ENCODE results near the gene ATG9A. TPM values are rescaled to one million over a fixed set of nuclear protein-coding genes. Genes with fewer than 3 reads are reported as not detected.

ATG9A gene
- total RNA-seq, 1 donor from 2014 or later = 45.8 TPM

- ATAC-seq (peak; percentile 7), DNase-seq (ENCODE audit: low spot score) (no peak)
Observed at GRCh38 chr2:219252900-219253752, 23.7 kb upstream of the ATG9A start, which contains the start of gene TUBA4B. Gene TUBA4B, plus strand, starts transcription at chr2:219253243. Its CDS starts 165 bp downstream, at chr2:219253408.

DNA sequence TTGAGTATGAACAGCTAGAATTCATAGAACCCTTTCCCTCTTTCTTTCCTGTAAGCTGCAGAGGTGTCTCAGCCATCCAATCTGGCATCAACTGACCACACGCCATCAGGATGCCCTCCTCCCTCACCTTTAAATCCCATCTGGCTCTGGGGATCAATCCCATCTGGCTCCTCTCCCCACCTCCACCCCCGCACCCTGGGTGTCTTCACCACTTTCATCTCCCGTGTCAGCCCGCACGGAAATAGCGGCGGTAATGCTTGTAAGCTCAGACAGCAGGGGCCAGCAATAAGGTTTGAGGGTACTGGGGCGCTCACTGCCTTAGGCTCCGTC is 23.1 kb upstream of the ATG9A start:
- DNase-seq (ENCODE audit: low spot score) = no peak
- ATAC-seq = no peak

DNA sequence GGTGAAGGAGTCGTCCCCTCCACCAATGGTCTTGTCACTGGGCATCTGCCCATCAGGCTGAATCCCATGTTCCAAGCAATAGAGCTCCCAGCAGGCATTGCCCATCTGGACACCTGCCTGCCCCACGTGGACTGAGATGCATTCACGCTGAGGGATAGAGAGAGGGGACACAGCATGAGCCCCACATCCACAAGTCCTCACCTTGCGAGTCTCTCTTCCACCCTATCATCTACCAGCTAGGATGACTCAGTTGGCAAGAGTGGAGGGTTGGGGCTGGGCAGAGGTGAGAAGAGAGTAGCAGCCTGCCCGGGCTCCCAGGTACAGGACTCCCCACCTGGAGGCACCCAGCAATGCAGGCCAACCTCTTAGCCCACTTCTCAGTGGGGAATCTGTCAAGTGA is 22.6 kb upstream of the ATG9A start:
- no peak for DNase-seq (ENCODE audit: low spot score)
- ATAC-seq = no peak

GRCh38 chr2:219251656-219252055 is 22.2 kb upstream of the ATG9A start:
- DNase-seq (ENCODE audit: low spot score) = no peak

DNA sequence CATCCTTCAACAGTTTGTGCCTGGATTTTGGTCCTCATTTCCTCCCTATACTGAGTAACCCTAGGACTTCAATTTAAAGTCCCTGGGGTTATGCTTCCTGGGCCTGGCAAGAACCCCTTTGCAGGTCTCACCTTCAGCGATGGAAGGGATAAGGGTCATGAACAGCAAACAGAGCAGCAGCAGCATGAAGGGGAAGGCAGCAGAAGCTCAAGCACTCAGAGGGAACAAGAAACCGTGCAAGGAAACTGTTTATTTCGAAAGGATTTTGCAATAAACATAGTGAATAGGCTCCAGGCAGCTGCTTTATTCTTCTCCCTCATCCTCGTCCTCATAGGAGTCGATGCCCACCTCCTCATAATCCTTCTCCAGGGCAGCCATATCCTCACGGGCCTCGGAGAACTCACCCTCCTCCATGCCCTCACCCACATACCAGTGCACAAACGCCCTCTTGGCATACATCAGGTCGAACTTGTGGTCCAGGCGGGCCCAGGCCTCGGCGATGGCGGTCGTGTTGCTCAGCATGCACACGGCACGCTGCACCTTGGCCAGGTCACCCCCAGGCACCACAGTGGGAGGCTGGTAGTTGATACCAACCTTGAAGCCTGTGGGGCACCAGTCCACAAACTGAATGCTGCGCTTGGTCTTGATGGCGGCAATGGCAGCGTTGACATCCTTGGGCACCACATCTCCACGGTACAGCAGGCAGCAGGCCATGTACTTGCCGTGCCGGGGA is 20.8 kb upstream of the ATG9A start:
- no peak for DNase-seq (ENCODE audit: low spot score)
- ATAC-seq = no peak

More at GRCh38 chr2:219251656-219252055, 22.2 kb upstream of the ATG9A start:
- ATAC-seq = no peak

DNA sequence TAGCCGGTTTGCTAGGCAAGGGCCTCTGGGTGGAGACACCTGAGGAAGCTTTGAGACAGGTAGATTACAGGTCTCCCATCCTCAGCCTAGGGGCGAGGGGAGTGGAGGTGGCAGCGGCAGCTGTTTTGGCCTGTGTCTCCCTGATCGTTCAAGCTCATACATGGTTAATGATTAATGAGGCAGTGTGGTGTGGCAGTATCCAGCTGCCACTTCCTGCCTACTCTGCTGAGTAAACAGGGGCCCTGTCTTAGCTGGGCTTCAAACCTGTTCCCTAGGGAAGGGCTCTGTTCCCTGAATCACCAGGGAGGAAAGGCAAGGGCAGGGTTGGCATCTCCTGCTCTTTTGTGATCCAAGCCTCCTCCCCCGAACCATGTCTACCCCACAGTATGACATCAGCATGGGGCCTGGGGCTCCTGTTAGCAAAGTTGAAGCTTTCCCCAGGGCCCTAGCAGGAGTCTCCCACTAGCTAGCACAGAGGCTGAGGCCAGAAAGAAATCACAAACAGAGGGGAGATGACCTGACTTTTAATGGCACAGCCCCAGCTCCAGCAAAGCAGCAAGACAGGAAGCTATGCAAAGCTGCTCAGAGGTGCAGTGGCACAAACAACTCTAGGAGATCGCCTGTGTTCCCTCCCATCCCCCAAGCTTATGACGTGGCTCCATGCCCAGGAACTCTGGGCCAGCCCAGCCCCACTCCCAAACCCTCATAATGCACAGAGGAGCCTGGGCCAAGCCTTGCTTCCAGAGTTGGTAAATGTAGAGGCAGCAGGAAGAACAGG is 20.0 kb upstream of the ATG9A start:
- DNase-seq (ENCODE audit: low spot score) (peak; percentile 91), ATAC-seq (peak; percentile 71)

GRCh38 chr2:219248845-219249202 is 19.4 kb upstream of the ATG9A start:
- DNase-seq (ENCODE audit: low spot score) (no peak), ATAC-seq (no peak)

DNA sequence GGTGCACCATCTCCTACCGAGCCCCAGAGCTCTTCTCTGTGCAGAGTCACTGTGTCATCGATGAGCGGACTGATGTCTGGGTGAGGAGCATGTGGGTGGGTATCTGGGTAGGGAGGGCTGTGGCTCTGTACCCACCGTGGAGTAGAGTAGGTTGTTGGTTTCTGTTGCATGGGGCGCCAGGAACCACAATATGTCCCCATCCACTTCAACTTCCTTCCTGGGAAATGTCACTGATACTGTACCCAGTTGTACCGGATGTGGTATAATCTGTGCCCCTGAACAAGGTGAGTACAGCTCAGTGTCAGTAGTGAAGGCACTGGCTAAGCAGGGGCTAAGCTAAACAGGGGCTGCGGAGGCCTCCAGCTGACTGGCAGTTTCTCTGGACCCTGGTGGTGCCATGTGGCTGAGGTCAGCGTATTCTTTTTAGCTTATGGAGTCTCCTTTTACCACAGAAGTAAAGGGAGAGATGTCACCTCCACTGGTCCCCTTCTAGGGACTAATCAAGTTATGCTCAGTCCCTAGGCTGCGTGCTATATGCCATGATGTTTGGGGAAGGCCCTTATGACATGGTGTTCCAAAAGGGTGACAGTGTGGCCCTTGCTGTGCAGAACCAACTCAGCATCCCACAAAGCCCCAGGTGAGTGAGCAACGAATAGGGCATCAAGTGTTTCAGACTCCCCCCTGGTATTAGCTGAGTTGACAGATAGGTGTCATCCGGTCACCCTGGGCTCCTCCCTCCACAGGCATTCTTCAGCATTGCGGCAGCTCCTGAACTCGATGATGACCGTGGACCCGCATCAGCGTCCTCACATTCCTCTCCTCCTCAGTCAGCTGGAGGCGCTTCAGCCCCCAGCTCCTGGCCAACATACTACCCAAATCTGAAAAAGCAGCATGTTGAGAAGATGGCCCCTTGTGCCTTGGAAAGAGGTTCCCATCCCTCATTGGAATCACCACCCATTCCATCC is 18.5 kb upstream of the ATG9A start:
- no peak for ATAC-seq
- no peak for DNase-seq (ENCODE audit: low spot score)

GRCh38 chr2:219246559-219246958 is 17.1 kb upstream of the ATG9A start:
- DNase-seq (ENCODE audit: low spot score) (no peak), ATAC-seq (no peak)

DNA sequence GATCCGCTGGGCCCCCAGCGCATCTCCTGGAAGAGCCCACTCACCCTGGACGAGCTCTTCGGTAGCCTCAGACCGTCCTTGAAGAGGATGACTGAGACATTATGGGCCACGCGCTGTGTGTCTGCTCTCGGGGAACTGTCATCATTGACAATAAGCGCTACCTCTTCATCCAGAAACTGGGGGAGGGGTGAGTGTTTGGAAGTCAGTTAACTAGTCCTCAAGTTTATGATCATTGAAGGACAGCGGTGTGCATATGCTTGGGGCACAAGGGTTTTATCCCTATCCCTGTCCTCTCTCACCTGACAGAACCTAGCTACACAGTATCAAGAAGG is 16.4 kb upstream of the ATG9A start:
- DNase-seq (ENCODE audit: low spot score) (no peak), ATAC-seq (no peak)

- peak; percentile 75 for ATAC-seq
Observed at GRCh38 chr2:219245148-219245898, 15.9 kb upstream of the ATG9A start, which contains the start of the genes GLB1L and STK16. Gene GLB1L, minus strand, starts transcription at chr2:219245444. Its CDS starts 1,871 bp downstream, at chr2:219243573. Gene STK16, plus strand, starts transcription at chr2:219245479. Its CDS starts 521 bp downstream, at chr2:219246000.

GRCh38 chr2:219244789-219245147 is 15.3 kb upstream of the ATG9A start:
- DNase-seq (ENCODE audit: low spot score) (no peak), ATAC-seq (no peak)

More at GRCh38 chr2:219245148-219245898, 15.9 kb upstream of the ATG9A start, which contains the start of the genes GLB1L and STK16:
- DNase-seq (ENCODE audit: low spot score) = peak; percentile 95

GRCh38 chr2:219243291-219243761 is 13.9 kb upstream of the ATG9A start:
- DNase-seq (ENCODE audit: low spot score) = peak; percentile 71
- ATAC-seq = peak; percentile 73

GRCh38 chr2:219234331-219234730 is 4.9 kb upstream of the ATG9A start:
- ATAC-seq = no peak
- DNase-seq (ENCODE audit: low spot score) = no peak

- no peak for DNase-seq (ENCODE audit: low spot score)
- ATAC-seq = peak; percentile 27
Observed at GRCh38 chr2:219230059-219230540, 664 bp upstream of the ATG9A start.

- no peak for DNase-seq (ENCODE audit: low spot score)
- ATAC-seq = no peak
Observed at GRCh38 chr2:219228911-219229304, 528 bp downstream of the ATG9A start.

GRCh38 chr2:219228041-219228910 is 1.2 kb downstream of the ATG9A start:
- ATAC-seq = no peak
- DNase-seq (ENCODE audit: low spot score) = no peak

- no peak for ATAC-seq
- no peak for DNase-seq (ENCODE audit: low spot score)
Observed at GRCh38 chr2:219225350-219225749, 4.1 kb downstream of the ATG9A start.
